Measurements from ENCODE around the gene TAP2.
A peak's percentile ranks its signal among the peaks of the same experiment; 100 is the strongest.

The TAP2 gene

DNA sequence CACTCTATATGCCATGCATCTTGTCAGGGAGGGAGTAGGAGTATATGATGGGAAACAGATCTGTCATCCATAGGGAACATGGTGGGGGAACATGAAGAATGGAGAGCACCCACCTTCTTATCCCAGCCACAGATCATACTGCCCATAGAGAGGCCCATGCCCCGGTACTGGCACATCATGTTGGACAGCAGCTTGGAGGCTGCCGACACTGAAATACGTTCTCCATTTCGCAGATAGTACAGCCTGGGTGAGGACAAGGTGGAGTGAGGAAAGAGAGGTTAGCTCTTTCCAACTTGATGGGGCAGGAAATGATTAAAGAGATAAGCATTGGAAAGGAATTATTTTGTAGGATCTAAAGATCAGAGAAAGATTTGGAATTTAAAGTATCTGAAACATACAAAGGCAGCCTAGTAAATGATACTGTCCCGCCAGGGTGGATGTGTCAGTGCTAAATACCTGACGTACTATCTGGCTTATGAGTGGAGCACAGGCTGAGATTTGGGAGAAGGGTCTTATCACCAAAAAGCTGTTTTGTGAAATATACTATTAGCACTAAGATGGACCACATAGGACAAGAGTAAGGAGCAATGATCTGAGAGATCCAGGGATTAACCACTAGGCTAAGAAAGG lies 3.6 kb upstream of the TAP2 start:
- no peak for DNase-seq (ENCODE audit: low read depth, low spot score)
- Histone ChIP-seq H3K9ac (ENCODE audit: insufficient read length, low read depth) (no peak overlapping the region), H3K36me3 (ENCODE audit: insufficient read depth, insufficient read length, low read length) (no peaks in the 10 kb centered on the region), H3K4me3 (ENCODE audit: insufficient read length, low read depth) (no peak overlapping the region), H3K27me3 (ENCODE audit: insufficient read depth, insufficient read length) (peaks cover 65% of the 10 kb centered on the region), H3K9me3 (ENCODE audit: insufficient read depth, low read length) (no peaks in the 10 kb centered on the region; the same call in 1 of the 2 replicates), H3K4me1 (ENCODE audit: insufficient read depth, insufficient read length) (peaks cover 5% of the 10 kb centered on the region)
- TF ChIP-seq YY1 (IDR thresholded peaks at IDR 0.05; ENCODE audit: insufficient read depth, insufficient read length) (no peak), SUZ12 (IDR thresholded peaks at IDR 0.05; ENCODE audit: extremely low read depth, insufficient read depth, insufficient read length) (no peak), ZNF274 (IDR thresholded peaks at IDR 0.05; ENCODE audit: low read depth, low read length) (no peak)

DNA sequence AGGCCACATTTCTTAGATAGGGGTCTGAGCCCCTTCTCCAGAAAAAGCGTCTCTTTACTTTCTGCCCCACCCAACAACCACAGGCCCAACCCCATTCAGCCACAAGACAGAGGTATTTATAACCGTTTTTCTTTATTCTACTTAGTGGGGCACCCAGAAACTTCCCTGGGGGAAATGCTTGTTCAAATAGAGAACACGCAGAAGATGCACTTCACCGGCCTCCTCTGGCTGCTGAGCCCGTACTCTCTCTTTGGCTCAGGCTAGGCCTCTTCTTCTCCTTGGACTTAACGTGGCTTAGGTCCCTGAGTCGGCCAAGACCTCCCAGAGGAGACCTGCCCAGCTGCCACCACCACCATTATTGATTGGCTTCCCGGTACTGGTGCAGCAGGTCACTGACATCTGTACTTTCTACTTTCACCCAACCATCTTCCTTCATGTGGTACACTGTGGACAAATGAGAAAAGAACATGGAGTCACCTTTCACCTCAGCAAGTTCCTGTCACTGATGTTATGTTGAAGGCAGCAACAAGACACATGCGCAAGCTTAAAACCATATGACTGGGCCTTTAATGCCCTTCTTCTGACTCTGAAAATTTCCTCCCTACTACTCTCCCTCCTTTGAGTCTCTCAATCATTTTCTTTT lies 2.2 kb upstream of the TAP2 start:
- DNase-seq (ENCODE audit: low read depth, low spot score), result no peak
- H3K36me3 ChIP-seq (ENCODE audit: insufficient read depth, insufficient read length, low read length), result no peaks in the 10 kb centered on the region
- H3K9me3 ChIP-seq (ENCODE audit: insufficient read depth, low read length), result no peaks in the 10 kb centered on the region; the same call in 1 of the 2 replicates
- H3K4me1 ChIP-seq (ENCODE audit: insufficient read depth, insufficient read length), result peaks cover 5% of the 10 kb centered on the region
- H3K9ac ChIP-seq (ENCODE audit: insufficient read length, low read depth), result no peak overlapping the region
- H3K4me3 ChIP-seq (ENCODE audit: insufficient read length, low read depth), result no peak overlapping the region
- no peak for TF ChIP-seq YY1 (IDR thresholded peaks at IDR 0.05; ENCODE audit: insufficient read depth, insufficient read length)
- no peak for TF ChIP-seq SUZ12 (IDR thresholded peaks at IDR 0.05; ENCODE audit: extremely low read depth, insufficient read depth, insufficient read length)
- TF ChIP-seq ZNF274 (IDR thresholded peaks at IDR 0.05; ENCODE audit: low read depth, low read length), result no peak
- H3K27me3 ChIP-seq (ENCODE audit: insufficient read depth, insufficient read length), result peaks cover 56% of the 10 kb centered on the region

DNA sequence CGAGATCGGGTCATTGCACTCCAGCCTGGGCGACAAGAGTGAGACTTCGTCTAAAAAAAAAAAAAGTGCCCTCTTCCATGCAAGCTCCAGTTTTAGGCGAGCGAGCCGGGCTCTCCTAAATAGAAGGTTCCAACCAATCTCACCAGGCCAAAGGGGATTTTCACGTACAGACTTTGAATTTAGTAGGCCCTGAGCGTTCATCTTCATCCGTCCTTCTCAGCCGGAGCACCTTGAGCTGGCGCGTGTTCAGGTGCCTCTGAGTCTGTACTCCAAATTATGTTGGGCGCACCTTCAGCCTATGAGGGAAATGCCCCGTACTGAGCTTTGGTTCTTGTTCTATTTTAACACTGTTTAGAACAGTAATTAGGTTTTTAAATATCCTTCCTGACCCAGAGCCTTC lies 817 bp upstream of the TAP2 start:
- peaks cover 3% of the 10 kb centered on the region for H3K4me1 ChIP-seq (ENCODE audit: insufficient read depth, insufficient read length)
- no peak for DNase-seq (ENCODE audit: low read depth, low spot score)
- peaks cover 45% of the 10 kb centered on the region for H3K27me3 ChIP-seq (ENCODE audit: insufficient read depth, insufficient read length)
- no peak overlapping the region for H3K9ac ChIP-seq (ENCODE audit: insufficient read length, low read depth)
- no peaks in the 10 kb centered on the region for H3K36me3 ChIP-seq (ENCODE audit: insufficient read depth, insufficient read length, low read length)
- TF ChIP-seq ZNF274 (IDR thresholded peaks at IDR 0.05; ENCODE audit: low read depth, low read length) (no peak), YY1 (IDR thresholded peaks at IDR 0.05; ENCODE audit: insufficient read depth, insufficient read length) (no peak), SUZ12 (IDR thresholded peaks at IDR 0.05; ENCODE audit: extremely low read depth, insufficient read depth, insufficient read length) (no peak)
- no peak overlapping the region for H3K4me3 ChIP-seq (ENCODE audit: insufficient read length, low read depth)
- H3K9me3 ChIP-seq (ENCODE audit: insufficient read depth, low read length), result no peaks in the 10 kb centered on the region; the same call in 1 of the 2 replicates

DNA sequence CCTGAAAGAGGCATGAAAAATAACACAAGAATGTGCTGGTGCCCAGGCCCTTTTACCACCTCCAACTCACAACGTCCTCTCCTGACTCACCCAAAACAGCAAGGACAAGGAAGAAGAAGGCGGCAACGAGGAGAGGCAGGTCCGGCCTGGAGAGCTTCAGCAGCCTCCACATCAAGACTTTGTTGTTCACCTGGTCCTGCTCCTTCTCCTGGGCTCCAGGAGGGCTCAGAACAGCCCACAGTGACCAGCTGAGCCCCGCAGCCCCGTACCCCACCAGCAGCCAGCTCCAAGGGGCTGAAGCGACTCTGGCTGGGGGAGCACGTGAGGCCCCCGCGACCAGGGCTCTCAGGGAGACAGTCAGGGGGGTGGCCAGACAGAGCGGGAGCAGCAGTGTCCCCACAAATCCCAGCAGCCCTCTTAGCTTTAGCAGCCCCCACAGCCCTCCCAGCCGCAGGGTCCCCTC lies 857 bp downstream of the TAP2 start:
- Histone ChIP-seq H3K4me3 (ENCODE audit: insufficient read length, low read depth) (peak overlapping the region; percentile 57), H3K27me3 (ENCODE audit: insufficient read depth, insufficient read length) (peaks cover 28% of the 10 kb centered on the region), H3K9me3 (ENCODE audit: insufficient read depth, low read length) (no peaks in the 10 kb centered on the region; the same call in 1 of the 2 replicates), H3K9ac (ENCODE audit: insufficient read length, low read depth) (peak overlapping the region; percentile 56), H3K36me3 (ENCODE audit: insufficient read depth, insufficient read length, low read length) (no peaks in the 10 kb centered on the region), H3K4me1 (ENCODE audit: insufficient read depth, insufficient read length) (peaks cover 3% of the 10 kb centered on the region)
- DNase-seq (ENCODE audit: low read depth, low spot score), result no peak
- TF ChIP-seq SUZ12 (IDR thresholded peaks at IDR 0.05; ENCODE audit: extremely low read depth, insufficient read depth, insufficient read length) (no peak), YY1 (IDR thresholded peaks at IDR 0.05; ENCODE audit: insufficient read depth, insufficient read length) (no peak), ZNF274 (IDR thresholded peaks at IDR 0.05; ENCODE audit: low read depth, low read length) (no peak)

DNA sequence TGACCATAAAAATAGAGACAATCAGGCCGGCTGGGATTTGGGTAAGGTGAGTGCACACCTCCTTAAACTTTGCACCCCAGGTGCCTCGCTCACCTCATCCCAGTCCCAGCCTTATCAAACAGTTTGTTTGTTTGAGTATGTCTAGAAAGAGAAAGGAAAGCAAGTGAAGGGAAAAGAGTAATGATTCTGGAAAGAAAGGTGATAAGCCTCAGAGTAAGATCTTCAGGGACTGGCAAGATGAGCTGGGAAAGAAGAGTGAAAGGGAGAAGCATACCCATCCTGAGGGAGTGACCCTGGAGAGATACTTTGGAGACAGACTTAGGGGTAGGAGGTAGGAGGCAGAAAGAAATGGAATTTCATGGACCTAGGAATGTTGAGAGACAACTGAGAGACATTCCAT lies 1.7 kb downstream of the TAP2 start:
- no peak overlapping the region for H3K4me3 ChIP-seq (ENCODE audit: insufficient read length, low read depth)
- no peak overlapping the region for H3K9ac ChIP-seq (ENCODE audit: insufficient read length, low read depth)
- peaks cover 3% of the 10 kb centered on the region for H3K4me1 ChIP-seq (ENCODE audit: insufficient read depth, insufficient read length)
- peaks cover 20% of the 10 kb centered on the region for H3K27me3 ChIP-seq (ENCODE audit: insufficient read depth, insufficient read length)
- no peaks in the 10 kb centered on the region for H3K9me3 ChIP-seq (ENCODE audit: insufficient read depth, low read length)
- H3K36me3 ChIP-seq (ENCODE audit: insufficient read depth, insufficient read length, low read length), result peaks cover 5% of the 10 kb centered on the region
- TF ChIP-seq SUZ12 (IDR thresholded peaks at IDR 0.05; ENCODE audit: extremely low read depth, insufficient read depth, insufficient read length) (no peak), YY1 (IDR thresholded peaks at IDR 0.05; ENCODE audit: insufficient read depth, insufficient read length) (no peak), ZNF274 (IDR thresholded peaks at IDR 0.05; ENCODE audit: low read depth, low read length) (no peak)
- DNase-seq (ENCODE audit: low read depth, low spot score), result no peak

DNA sequence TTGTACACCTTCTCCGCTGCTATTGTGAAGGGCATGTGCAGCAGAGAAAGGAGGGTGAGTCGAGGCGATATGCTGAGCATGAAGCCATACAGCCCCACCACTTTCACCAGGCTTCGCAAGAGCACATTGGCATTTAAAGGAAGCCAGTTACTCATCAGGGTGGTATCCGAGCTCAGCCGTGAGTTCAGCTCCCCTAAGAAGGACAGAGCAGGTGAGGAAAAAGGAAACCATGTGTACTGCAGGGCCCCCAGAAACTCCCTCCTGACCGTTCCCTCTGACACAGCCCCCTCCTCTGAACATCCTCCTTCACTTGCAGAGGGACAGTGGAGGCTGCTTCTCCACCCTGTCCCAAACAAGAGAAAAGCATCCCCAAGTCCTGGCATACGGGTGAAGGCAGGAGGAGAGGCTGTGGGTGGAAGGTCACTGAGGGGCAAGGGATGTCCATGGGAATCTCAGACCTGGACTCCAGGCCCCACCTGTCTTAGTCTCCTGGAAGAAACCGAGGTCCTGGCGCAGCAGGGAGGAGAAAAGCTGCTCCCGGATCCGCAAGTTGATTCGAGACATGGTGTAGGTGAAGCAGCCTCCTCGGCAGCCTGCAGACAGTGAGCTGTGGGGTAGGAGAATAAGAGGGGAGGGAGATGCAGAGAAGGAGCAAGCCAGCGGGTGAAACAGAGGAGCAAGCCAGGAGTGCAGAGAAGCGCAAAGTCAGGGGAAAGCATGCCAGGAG lies 3.2 kb downstream of the TAP2 start:
- no peak for TF ChIP-seq YY1 (IDR thresholded peaks at IDR 0.05; ENCODE audit: insufficient read depth, insufficient read length)
- TF ChIP-seq SUZ12 (IDR thresholded peaks at IDR 0.05; ENCODE audit: extremely low read depth, insufficient read depth, insufficient read length), result no peak
- no peak for TF ChIP-seq ZNF274 (IDR thresholded peaks at IDR 0.05; ENCODE audit: low read depth, low read length)
- no peak overlapping the region for H3K9ac ChIP-seq (ENCODE audit: insufficient read length, low read depth)
- peaks cover 8% of the 10 kb centered on the region for H3K36me3 ChIP-seq (ENCODE audit: insufficient read depth, insufficient read length, low read length)

DNA sequence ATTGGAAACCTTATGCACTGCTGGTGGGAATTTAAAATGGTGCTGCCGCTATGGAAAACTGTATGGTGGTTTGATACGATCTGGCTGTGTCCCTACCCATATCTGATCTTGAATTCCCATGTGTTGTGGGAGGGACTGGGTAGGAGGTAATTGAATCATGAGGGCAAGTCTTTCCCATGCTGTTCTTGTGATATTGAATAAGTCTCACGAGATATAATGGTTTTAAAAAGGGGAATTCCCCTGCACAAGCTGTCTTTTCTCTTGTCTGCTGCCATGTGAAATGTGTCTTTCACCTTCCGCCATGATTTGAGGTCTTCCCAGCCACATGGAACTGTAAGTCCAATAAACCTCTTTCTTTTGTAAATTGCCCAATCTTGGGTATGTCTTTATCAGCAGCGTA lies 4.9 kb downstream of the TAP2 start:
- no peak for DNase-seq (ENCODE audit: low read depth, low spot score)
- Histone ChIP-seq H3K4me3 (ENCODE audit: insufficient read length, low read depth) (no peak overlapping the region), H3K27me3 (ENCODE audit: insufficient read depth, insufficient read length) (peaks cover 3% of the 10 kb centered on the region), H3K9me3 (ENCODE audit: insufficient read depth, low read length) (no peaks in the 10 kb centered on the region), H3K36me3 (ENCODE audit: insufficient read depth, insufficient read length, low read length) (peaks cover 20% of the 10 kb centered on the region), H3K4me1 (ENCODE audit: insufficient read depth, insufficient read length) (peaks cover 3% of the 10 kb centered on the region), H3K9ac (ENCODE audit: insufficient read length, low read depth) (no peak overlapping the region)
- no peak for TF ChIP-seq YY1 (IDR thresholded peaks at IDR 0.05; ENCODE audit: insufficient read depth, insufficient read length)
- no peak for TF ChIP-seq ZNF274 (IDR thresholded peaks at IDR 0.05; ENCODE audit: low read depth, low read length)
- no peak for TF ChIP-seq SUZ12 (IDR thresholded peaks at IDR 0.05; ENCODE audit: extremely low read depth, insufficient read depth, insufficient read length)

More for the DNA sequence above, 3.2 kb downstream of the TAP2 start:
- H3K9me3 ChIP-seq (ENCODE audit: insufficient read depth, low read length), result no peaks in the 10 kb centered on the region
- H3K4me3 ChIP-seq (ENCODE audit: insufficient read length, low read depth), result no peak overlapping the region
- H3K27me3 ChIP-seq (ENCODE audit: insufficient read depth, insufficient read length), result peaks cover 7% of the 10 kb centered on the region
- H3K4me1 ChIP-seq (ENCODE audit: insufficient read depth, insufficient read length), result peaks cover 3% of the 10 kb centered on the region
- DNase-seq (ENCODE audit: low read depth, low spot score), result no peak

Measured in NT2/D1 (cell line).